Activated CD8-positive, alpha-beta memory T cell treated with anti-CD3 and anti-CD28 coated beads for 4 hours (primary cell): Measurements from ENCODE around the gene FDXR.
A peak's percentile ranks its signal among the peaks of the same experiment; 100 is the strongest.

Source experiments
- DNase-seq, 2 donors: peaks; one replicate each; pipeline ENCODE4 v3.0.0-alpha.2; 2020; ENCODE audit warnings: low read depth in 2 of 2

FDXR gene

GRCh38 chr17:74898376-74898946 is 25.7 kb upstream of the FDXR start:
- DNase-seq, result no peak

DNA sequence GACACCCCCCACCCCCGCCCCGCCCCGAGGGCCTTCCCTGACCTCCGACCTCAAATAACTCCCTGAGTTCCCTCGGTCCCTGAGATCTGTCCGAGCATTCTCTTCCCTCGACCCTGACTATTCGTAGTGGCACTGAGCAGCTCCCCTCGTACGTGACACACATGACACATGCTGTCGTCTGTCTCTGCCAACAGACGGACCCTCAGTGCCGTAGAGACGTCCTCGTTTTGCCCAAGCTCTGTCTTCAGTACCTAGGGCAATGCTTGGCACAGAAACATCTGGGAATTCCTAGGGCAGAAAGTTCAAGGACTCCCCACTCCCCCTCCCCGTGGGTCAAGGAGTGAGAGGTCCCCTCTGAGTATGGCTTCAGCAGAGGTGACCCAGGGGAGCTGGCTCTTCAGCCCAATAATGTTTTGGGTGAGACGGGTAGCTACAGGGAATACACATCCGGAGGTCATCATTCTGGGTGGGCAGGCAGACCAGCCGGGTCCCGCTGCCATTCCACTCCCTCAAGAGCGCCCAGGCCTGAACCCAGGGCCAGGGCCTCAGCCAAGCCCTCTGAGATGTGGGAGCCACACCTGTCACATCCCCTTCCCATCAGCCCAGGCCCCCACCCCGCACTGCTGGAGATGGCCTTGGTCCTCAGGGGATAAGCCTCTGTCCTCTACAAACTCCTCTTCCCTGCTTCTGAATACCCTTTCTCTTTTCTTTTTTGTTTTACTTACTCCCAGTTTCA is 21.3 kb upstream of the FDXR start:
- no peak for DNase-seq

- no peak for DNase-seq
Observed at GRCh38 chr17:74892974-74893911, 20.4 kb upstream of the FDXR start, which contains the start of gene FADS6. Gene FADS6 (minus strand): TSS chr17:74893633. CDS start chr17:74893595, 38 bp downstream.

DNA sequence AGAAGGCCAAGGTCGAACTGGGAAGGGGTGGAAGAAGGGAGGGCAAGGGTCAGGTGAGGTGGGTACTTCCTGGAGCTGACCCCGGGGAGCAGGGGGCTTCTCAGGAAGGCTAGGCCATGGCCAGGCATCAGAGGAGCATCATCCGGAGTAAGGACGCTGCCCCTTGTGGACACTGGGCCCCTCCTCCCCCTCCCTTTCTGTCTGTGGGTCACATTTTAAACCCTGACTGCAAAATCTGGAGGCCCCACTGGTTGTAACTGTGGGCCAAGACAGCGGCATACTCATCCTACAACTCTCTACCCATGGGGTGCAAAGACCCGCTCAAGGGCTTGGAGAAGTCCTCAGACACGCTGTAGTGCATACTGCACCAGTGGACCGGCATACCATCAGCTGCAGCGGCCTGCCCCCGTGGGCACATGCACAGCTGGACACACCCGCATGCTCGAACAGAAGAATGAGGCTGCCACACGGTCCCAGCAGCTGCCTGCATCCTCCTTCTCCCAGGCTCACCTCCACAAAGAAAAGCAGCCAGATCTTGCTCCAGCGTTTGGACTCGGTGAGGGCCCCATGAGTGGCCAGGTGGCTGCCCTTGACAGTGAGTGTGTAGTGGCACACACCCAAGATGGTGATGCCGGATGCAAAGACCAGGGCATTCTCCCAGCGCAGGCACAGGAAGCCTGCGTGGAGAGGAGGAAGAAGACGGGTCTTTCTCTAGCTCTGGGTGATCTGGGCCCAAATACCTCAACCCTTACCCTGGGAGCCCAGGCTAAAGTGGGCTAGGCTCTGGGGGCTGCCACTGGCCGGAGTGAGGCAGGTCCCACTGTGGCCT is 19.4 kb upstream of the FDXR start:
- DNase-seq, result no peak

- no peak for DNase-seq
Observed at GRCh38 chr17:74890554-74890953, 17.8 kb upstream of the FDXR start.

DNA sequence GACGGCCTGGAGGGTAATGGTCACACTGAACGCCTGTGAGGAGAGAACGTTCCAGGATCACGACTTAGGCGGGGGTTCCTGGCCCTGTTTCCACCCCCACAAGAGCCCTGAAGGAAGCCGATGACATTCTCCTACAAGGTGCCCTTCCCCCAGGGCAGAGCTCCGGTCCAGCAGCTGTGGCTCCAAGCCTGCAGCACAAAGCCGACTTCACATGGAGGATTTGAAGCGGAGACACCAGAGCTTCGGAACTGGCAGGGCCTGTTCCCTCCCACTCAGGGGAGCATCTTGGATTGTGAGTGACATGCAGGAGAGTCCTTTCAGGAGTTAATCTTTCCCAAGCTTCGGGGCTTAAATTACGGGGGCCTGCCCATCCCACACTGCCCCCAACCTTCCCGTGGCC is 15.7 kb upstream of the FDXR start:
- no peak for DNase-seq

- no peak for DNase-seq
Observed at GRCh38 chr17:74883241-74883745, 10.5 kb upstream of the FDXR start.

DNA sequence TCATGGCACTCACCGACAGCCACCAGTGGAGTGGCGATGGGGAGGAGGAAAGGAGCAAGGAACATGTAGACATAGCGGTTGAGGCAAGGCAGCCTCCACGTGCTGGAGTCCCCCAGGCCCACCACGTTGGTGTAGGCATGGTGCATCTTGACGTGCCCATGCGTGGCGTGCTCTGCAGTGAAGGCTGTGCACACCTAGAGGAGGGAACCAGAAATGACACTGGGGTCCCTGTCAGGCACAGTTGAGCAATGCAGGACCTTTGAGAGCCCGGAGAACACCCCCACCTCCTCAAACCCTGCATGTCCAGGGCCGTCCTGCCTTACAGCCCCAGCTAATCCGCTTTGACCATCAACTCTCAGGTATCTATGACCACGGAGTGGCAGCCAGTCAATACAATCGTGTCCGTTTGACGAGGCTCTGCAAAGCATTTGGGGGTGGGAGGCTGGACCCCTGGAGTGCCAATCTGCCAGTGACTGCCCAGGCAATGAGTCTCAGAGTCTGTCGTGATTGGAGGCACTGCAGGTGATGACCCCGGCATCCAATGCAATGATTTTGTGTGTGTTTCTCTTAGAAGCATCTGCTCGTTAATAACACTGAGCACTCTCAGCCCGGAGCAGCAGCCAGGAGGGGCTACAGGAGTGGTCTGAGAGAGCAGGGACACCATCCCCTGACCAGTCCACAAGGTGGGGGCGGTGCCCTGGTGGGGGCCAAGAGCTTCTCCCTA is 9.9 kb upstream of the FDXR start:
- DNase-seq, result no peak

DNA sequence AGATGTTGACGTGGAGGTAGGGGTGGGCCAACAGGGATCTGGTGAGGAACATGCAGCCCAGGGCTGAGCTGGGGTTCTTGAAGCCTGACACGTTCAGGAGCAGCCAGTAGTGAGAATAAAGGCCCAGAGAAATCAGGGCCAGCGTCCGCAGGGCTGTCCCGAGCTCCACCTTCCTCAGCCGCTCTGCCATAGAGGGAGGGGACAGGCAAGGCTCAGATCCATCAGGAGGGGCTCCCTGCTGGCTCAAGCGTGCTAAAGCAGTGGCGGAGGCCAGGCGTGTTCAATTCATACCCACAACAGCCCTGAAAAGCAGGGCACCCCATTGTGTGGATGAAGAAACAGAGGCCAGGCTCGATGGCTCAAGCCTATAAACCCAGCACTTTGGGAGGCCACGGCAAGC is 8.3 kb upstream of the FDXR start:
- no peak for DNase-seq

- no peak for DNase-seq
Observed at GRCh38 chr17:74879308-74879707, 6.5 kb upstream of the FDXR start.

DNA sequence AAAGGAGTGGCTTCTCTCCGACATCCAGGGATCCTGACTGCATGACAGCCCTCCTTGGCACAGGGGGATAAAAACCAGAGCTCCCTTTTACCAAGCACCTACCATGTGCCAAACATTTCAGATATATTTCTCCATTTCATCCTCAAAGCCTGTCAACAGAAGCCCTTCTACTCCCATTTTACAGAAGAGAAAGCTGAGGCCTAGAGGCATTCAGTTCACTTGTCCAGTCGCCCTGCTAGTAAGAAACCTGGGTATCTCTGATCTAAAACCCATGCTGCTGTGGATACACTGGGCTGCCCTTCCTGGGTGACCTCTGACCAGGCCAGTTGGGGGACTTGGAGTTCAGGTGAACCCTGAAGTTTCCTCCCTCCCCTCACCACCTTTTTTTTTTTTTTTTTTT is 5.9 kb upstream of the FDXR start:
- no peak for DNase-seq

- DNase-seq, result no peak
Observed at GRCh38 chr17:74877592-74878548, 5.1 kb upstream of the FDXR start.

- DNase-seq, result no peak
Observed at GRCh38 chr17:74875977-74876593, 3.3 kb upstream of the FDXR start.

DNA sequence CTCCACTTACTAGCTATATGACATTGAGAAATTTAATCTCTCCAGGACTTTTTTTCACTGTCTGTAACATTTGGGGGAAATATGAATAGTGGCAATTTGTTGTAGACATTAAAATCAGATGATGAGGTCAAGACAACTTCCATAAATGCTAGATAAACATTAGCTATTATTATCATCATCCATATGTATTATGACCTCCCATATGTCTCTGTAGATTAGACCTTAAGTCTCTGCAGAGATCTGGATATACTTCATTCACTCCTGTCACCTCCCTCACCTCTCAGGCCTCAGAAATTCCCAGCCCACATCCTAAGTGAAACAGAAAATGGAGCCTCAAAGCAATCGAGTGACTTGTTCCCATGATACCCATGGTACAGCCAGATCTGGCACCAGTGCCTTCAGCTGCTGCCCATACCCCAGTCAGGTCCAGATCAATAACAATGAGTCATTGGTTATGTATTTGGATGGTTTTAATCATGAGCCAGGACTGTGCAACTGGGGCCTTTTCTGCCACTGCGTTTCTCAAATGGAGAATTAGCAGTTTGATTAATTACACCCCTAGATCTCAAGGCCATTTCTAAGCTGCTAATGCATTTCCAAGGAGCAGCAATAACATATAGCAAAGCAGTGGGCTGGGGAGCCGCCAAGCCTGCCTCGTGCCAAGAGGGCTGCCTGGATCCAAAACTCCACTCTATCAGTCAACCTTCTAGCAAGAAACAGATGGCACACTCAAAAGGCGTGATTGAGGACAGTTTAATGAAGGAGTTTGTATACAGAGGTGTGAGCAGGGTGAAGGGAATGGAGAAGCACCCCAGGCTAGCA is 2.6 kb upstream of the FDXR start:
- DNase-seq, result no peak

DNA sequence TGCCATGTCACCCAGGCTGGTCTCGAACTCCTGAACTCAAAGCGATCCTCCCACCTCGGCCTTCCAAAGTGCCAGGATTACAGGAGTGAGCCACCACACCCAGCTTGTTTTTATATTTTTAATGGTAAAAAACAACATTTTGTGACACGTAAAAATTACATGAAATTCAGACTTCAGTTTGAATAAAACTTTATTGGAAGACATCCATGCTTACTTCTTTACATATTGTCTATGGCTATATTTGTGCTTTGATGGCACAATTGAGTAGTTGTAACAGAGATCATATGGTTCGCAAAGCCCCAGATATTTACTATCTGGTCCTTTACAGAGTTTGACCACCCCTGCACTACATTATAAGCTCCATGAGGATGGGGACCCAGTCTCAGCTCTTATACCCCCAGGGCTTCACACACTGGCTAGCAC is 1.8 kb upstream of the FDXR start:
- no peak for DNase-seq

- DNase-seq, result no peak
Observed at GRCh38 chr17:74873874-74874614, 1.2 kb upstream of the FDXR start.

- peak; percentile 99 for DNase-seq
Observed at GRCh38 chr17:74873037-74873873, 461 bp upstream of the FDXR start.
